Measurements from ENCODE around the gene DAB2IP.

DNA sequence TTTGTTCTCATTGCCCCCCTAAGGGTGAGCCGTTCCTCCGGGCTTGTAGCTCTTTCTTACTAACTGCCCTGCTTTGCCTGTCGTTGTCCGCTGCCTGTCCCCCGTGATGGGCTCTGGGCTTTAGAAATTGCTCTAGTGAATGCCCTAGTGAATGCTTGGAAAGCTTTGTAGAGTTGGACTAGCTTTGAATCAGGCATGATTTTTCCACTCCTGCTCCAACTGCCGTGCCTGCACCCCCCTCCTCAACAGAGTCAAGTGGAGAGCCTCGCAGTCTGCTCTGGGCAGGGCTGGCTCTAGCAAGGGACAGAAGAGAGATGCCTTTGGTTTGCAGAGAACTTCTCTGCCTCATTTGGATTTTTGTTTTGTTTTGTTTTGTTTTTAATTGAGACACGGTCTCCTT is 46.8 kb upstream of the DAB2IP start:
- TF ChIP-seq CTCF (IDR thresholded peaks at IDR 0.05; ENCODE audit: low read depth, low read length), result no peak
- no peak for TF ChIP-seq EZH2phosphoT487 (IDR thresholded peaks at IDR 0.05; ENCODE audit: low read depth)

All from OCI-LY3 (cell line).